Suprapubic skin (tissue), 4 donors: ENCODE measurements around the gene SMAD5. TPM values are rescaled to one million over a fixed set of nuclear protein-coding genes. Genes with fewer than 3 reads are reported as not detected.

ENCODE experiments used
- DNase-seq, 2 donors: peaks; one replicate each; pipeline ENCODE4 v3.0.0-alpha.2; 2019; ENCODE audit warnings: low spot score in 2 of 2
- H3K27ac ChIP-seq: fragments of 200-600 bp; sonication (generic); one replicate; pipeline ENCODE4 v1.5.1; 2019
- H3K27me3 ChIP-seq: fragments of 200-600 bp; sonication (generic); one replicate; pipeline ENCODE4 v1.5.1; 2019
- H3K36me3 ChIP-seq: fragments of 200-600 bp; sonication (generic); one replicate; pipeline ENCODE4 v1.5.1; 2019
- H3K4me1 ChIP-seq: fragments of 200-600 bp; sonication (generic); one replicate; pipeline ENCODE4 v1.5.1; 2019
- H3K4me3 ChIP-seq: fragments of 200-600 bp; sonication (generic); one replicate; pipeline ENCODE4 v1.5.1; 2019; ENCODE audit warnings: mild to moderate bottlenecking
- H3K9me3 ChIP-seq: fragments of 200-600 bp; sonication (generic); one replicate; pipeline ENCODE4 v1.5.1; 2019
- CTCF ChIP-seq, 2 donors: fragments of 200-600 bp in 1 of 2; fragments of 450-650 bp in 1 of 2; sonication (generic) in 1 of 2; IDR thresholded peaks; one replicate each; pipeline ENCODE4 v1.5.1; 2016 to 2019; ENCODE audit warnings: antibody characterized with exemption in 2 of 2, mild to moderate bottlenecking in 1 of 2, moderate library complexity in 1 of 2
- EP300 ChIP-seq: sonication (generic); formaldehyde crosslinking; IDR thresholded peaks from one replicate; pipeline ENCODE4 v1.6.1; 2017; ENCODE audit warnings: antibody characterized with exemption
- POLR2A ChIP-seq, 2 donors: fragments of 450-650 bp; IDR thresholded peaks; one replicate each; pipeline ENCODE4 v1.6.1; 2017; ENCODE audit warnings: antibody characterized with exemption in 2 of 2, mild to moderate bottlenecking in 2 of 2, moderate library complexity in 2 of 2
- POLR2AphosphoS5 ChIP-seq, 3 donors: sonication (generic); formaldehyde crosslinking; IDR thresholded peaks; one replicate each; pipeline ENCODE4 v1.6.1; 2017; ENCODE audit warnings: antibody characterized with exemption in 3 of 3
- WGBS: methylation state at CpG from one replicate; pipeline ENCODE4 v1.1.5; 2018; 5-methylcytosine and 5-hydroxymethylcytosine counted together
- total RNA-seq, 4 donors: library from RNA; depleted of rRNA; stranded (reverse); fragments of >200 nt; gene quantifications; one replicate each; pipeline ENCODE4 v1.1.0, GENCODE V29; 2016

Gene SMAD5
- total RNA-seq, 4 donors from 2014 or later: 63.3 to 119 (median 74.9) TPM

- 39% methylated on average over 4 of the region's 4 CpGs for WGBS
- no peak for DNase-seq
- H3K9me3 ChIP-seq: no peaks in the 10 kb centered on the region
- no peak overlapping the region for H3K27ac ChIP-seq
- H3K27me3 ChIP-seq: no peaks in the 10 kb centered on the region
- peaks cover 37% of the 10 kb centered on the region for H3K36me3 ChIP-seq
- no peak overlapping the region for H3K4me3 ChIP-seq
- H3K4me1 ChIP-seq: no peaks in the 10 kb centered on the region
- TF ChIP-seq EP300 (no peak), CTCF (IDR thresholded peaks at IDR 0.05) (no peak), POLR2A (IDR thresholded peaks at IDR 0.05) (no peak), POLR2AphosphoS5 (IDR thresholded peaks at IDR 0.05) (no peak)
Measured at GRCh38 chr5:136162008-136162407, 29.4 kb downstream of the SMAD5 start.

- Histone ChIP-seq H3K4me3 (no peak overlapping the region), H3K9me3 (no peaks in the 10 kb centered on the region), H3K27ac (no peak overlapping the region), H3K27me3 (no peaks in the 10 kb centered on the region), H3K36me3 (peaks cover 38% of the 10 kb centered on the region), H3K4me1 (no peaks in the 10 kb centered on the region)
- DNase-seq: no peak
- TF ChIP-seq EP300: no peak
- TF ChIP-seq POLR2AphosphoS5 (IDR thresholded peaks at IDR 0.05): no peak
- TF ChIP-seq POLR2A (IDR thresholded peaks at IDR 0.05): no peak
- TF ChIP-seq CTCF (IDR thresholded peaks at IDR 0.05): no peak
- WGBS: 96% methylated on average over 1 of the region's 1 CpG
Measured at GRCh38 chr5:136164226-136164625, 31.6 kb downstream of the SMAD5 start.

- TF ChIP-seq POLR2AphosphoS5 (IDR thresholded peaks at IDR 0.05) (no peak), CTCF (IDR thresholded peaks at IDR 0.05) (no peak), EP300 (no peak), POLR2A (IDR thresholded peaks at IDR 0.05) (no peak)
- Histone ChIP-seq H3K36me3 (peaks cover 34% of the 10 kb centered on the region), H3K9me3 (no peaks in the 10 kb centered on the region), H3K4me1 (no peaks in the 10 kb centered on the region), H3K4me3 (no peak overlapping the region), H3K27me3 (no peaks in the 10 kb centered on the region), H3K27ac (no peak overlapping the region)
- 83% methylated on average over 4 of the region's 4 CpGs for WGBS
- no peak for DNase-seq
Measured at GRCh38 chr5:136166909-136167308, 34.3 kb downstream of the SMAD5 start.

GRCh38 chr5:136169218-136169617 is 36.6 kb downstream of the SMAD5 start:
- no peak for DNase-seq
- H3K4me3 ChIP-seq: no peak overlapping the region
- no peaks in the 10 kb centered on the region for H3K4me1 ChIP-seq
- peaks cover 29% of the 10 kb centered on the region for H3K36me3 ChIP-seq
- TF ChIP-seq POLR2A (IDR thresholded peaks at IDR 0.05) (no peak), EP300 (no peak)
- 89% methylated on average over 3 of the region's 3 CpGs for WGBS
- no peak overlapping the region for H3K27ac ChIP-seq
- H3K27me3 ChIP-seq: no peaks in the 10 kb centered on the region
- no peaks in the 10 kb centered on the region for H3K9me3 ChIP-seq

GRCh38 chr5:136174021-136174659 is 41.5 kb downstream of the SMAD5 start:
- DNase-seq: no peak
- H3K27ac ChIP-seq: no peak overlapping the region
- H3K9me3 ChIP-seq: no peaks in the 10 kb centered on the region
- peak; percentile 34 to 48 for TF ChIP-seq CTCF (IDR thresholded peaks at IDR 0.05)
- no peak for TF ChIP-seq EP300
- peaks cover 48% of the 10 kb centered on the region for H3K36me3 ChIP-seq
- H3K27me3 ChIP-seq: no peaks in the 10 kb centered on the region
- H3K4me3 ChIP-seq: no peak overlapping the region
- no peaks in the 10 kb centered on the region for H3K4me1 ChIP-seq
- 92% methylated on average over 2 of the region's 2 CpGs for WGBS

- H3K4me1 ChIP-seq: no peaks in the 10 kb centered on the region
- no peak for DNase-seq
- no peak for TF ChIP-seq POLR2AphosphoS5 (IDR thresholded peaks at IDR 0.05)
- TF ChIP-seq CTCF (IDR thresholded peaks at IDR 0.05): no peak
- TF ChIP-seq EP300: no peak
- TF ChIP-seq POLR2A (IDR thresholded peaks at IDR 0.05): no peak
- no peaks in the 10 kb centered on the region for H3K27me3 ChIP-seq
- peaks cover 27% of the 10 kb centered on the region for H3K36me3 ChIP-seq
- WGBS: 74% methylated on average over 1 of the region's 1 CpG
- no peak overlapping the region for H3K4me3 ChIP-seq
- no peaks in the 10 kb centered on the region for H3K9me3 ChIP-seq
- H3K27ac ChIP-seq: no peak overlapping the region
Measured at GRCh38 chr5:136182618-136183017, 50.0 kb downstream of the SMAD5 start.
